HK-2 (cell line): ENCODE results near the gene COL11A1.

ENCODE experiments used
- DNase-seq: peaks from one replicate; pipeline ENCODE4 v3.0.0-alpha.2; 2018; ENCODE audit not compliant: unreplicated experiment

The COL11A1 gene

DNA sequence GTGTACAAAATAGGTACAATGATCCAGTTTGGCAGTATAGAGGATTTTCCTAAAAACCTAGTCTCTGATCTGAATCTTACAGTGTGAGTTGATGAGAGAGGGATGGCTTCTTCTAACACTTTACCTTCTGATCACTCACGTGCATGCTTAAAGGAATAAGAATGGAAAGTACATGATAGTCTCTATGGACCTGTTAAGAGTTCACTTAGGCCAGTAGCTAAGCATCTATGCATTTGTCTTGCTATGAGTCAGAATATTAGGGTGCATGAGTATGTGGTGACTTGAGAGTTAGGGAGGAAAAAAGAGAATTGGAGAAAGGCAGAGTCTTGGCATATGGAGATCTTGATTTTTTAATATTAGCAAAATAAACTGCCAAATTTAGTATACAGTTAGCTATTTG is 206.3 kb downstream of the COL11A1 start:
- no peak for DNase-seq

DNA sequence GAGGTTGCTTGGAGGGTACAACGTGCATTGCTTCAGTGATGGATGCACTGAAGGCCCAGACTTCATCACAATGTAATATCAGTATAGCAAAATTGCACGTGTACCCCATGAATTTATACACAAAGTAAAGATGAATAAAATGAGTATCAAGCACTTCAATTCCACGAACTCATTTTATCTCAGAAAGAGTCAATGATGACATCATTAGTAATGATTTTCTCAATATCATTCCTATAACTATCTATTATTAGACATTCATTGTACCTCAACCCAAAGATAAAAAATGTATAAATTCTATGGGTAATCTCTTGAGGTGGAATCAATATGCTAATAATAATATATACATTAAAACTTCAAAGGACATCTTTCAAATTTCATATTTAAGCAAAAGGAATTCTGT is 208.4 kb downstream of the COL11A1 start:
- DNase-seq, result no peak

DNA sequence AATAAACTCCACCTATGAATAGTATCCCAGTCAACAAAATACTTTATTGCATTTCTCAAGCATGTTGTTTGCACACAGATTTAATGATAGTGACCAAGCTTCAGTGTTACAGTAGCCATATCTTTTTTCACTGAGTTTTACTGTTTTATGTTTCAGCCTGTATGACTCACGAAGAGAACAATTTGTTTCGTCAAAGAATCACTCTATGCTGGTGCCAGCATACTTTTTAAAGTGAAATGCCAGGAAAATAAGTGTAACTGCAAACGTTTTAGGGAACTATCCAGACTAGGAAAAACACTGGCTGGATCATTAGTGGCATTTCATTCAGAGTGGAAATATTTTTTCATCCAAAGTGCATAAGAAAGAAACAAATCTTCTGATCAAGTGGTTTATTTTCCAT is 210.8 kb downstream of the COL11A1 start:
- DNase-seq, result no peak

DNA sequence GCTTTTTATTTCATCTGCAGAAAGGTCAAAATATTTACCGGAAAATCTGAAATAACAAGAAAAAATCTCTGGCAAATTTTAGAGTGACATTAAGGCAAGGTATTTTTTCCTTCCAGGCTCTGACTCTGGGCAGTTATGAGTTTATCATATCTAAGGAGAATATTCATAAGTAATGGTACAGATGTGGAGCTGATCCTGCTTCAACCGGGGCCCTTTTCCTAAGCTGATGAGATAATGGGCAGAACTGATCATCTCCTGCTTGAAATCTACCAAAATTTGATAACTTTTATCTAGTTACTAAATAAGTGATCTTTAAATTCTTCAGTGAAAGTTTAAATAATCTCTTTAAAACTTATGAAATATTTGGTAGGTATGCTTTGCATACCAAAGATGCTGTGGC is 211.6 kb downstream of the COL11A1 start:
- DNase-seq, result no peak

DNA sequence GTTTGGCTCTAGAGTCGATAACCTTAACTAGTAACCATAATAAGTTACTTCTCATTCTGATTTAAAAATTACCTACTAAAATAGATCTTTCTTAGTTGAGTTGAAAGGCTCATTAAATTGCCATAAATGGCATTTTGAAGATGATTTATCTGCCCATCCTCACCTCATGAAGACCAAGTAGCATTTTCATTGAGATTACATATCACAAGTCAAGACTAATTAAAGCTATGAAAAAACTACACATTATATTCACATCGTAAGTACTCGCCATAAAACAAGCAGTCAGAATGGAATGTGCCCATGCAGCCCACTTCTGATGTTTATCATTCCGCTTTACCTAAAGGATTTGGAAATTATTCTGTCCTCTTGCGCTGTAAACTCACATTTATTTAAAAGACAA is 212.0 kb downstream of the COL11A1 start:
- DNase-seq, result no peak

DNA sequence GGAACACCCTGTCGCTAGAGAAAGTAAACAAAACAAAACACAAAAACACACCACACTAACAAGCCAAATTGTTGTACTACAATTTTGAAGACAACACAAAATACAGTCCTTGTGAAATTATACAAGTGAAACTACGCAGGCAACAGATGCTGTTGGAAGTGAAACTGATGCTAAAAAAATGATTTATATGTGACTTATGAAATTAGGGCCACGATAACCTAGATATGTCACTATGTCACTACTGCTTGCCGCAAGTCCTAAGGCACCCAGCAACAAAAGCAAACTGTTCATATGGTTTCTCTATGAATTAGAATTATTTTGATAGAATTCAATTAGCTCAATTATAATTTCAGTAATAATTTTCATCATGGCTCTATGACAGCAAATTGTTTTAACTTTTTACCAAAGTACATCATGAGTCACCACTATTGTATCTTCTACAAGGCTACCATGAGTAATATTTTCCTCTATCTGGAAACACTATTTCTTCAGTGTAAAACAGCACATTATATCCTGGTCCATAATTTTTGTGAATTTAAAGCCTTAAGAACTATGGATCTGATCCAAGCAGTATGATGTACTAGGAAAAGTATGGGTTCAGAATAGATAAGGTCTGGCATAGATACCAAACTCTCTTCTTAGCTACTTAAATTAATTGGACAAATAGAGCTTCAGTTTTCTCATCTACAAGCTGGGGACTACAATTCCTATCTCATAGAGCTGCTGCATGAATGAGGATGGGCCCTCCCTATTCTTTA is 216.3 kb downstream of the COL11A1 start:
- DNase-seq, result no peak

DNA sequence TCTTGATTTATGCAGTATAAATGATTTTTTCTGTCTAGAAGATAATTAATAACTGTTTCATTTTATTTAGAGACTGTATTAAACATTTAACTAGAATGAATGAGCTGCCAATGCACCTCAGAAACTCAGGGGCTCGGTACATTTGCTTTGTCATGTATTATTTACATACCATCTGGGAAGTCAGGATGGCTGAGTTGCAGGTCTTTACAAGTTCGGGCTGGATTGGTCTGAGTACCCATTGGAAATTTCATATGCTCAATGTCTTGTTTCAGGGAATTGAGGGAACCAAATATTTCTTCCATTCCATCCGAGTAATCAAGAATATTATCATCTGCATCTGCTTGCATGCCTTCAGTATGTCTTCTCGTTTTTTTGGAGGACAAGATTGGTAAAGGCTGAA is 221.7 kb downstream of the COL11A1 start:
- no peak for DNase-seq

DNA sequence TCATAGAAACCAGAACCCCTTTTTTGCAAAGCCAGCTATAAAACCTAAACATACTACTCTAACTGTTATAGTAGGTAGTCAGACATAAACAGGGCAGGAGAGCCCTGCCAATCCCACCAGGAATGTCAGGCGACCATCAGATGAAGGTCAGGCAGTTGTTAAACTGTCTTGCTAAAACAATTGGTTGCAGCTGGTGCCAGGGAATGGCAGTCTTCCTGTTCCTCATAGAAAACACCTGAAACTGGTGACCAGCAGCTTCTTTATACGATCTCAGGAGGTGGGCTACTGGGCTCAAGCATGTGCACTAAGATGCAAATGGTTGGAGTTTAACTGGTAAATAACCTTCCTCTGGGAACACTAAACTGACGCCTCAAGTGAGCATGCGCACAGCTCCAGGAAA is 224.1 kb downstream of the COL11A1 start:
- DNase-seq, result no peak

DNA sequence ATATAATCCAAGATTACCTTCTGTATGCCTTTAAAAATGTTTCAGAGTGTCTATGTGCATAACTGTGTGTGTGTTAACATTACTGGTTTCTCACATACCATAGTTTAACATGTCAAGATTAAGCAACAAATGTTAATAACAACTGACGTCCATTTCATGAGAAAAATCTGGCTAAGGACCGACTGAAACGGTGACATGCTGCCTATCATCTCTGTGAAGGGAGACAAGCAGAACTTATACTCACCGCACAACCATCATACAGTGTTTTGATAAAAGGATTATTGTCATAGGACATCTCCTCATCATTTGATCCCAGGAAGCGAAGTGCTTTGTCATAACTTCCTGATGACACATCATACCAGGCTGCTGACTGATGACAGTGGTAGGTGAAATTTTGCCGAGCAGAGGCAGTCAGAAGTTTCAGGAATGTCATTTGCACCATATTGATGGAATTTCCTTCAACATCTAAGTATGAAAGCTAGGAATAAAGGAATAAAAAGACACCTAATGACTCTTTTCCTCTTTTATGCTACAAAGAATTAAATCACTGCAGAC is 228.8 kb downstream of the COL11A1 start:
- peak; percentile 51 for DNase-seq

DNA sequence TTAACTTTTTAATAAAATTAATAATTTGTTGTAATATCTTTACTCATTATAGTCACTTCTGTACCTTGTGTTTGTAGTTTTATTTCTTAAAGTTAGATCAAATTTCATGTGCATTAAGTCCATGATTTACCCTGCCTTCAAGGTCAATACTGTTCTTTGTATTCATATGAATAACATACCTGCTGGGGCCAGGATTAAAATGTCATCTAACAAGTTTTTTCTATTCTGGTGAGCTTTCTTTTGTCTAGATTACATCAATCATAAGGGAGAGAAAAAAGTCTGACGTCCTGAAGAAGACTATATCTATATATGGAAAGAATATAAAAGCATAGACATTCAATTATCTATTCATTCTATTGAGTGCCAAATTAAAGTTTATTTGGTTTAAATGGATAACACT is 232.6 kb downstream of the COL11A1 start:
- no peak for DNase-seq

DNA sequence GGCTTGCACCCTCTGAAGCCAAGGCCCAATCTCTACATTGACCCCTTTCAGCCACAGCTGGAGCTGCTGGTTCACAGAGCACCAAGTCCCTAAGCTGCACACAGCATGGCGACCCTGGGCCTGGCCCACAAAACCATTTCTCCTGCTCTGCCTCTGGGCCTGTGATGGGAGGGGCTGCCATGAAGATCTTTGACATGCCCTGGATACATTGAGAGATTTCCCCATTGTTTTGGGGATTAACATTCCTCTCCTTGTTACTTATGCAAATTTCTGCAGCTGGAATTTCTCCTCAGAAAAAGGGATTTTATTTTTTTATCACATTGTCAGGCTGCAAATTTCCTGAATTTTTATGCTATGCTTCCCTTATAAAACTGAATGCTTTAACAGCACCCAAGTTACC is 235.8 kb downstream of the COL11A1 start:
- DNase-seq, result no peak

DNA sequence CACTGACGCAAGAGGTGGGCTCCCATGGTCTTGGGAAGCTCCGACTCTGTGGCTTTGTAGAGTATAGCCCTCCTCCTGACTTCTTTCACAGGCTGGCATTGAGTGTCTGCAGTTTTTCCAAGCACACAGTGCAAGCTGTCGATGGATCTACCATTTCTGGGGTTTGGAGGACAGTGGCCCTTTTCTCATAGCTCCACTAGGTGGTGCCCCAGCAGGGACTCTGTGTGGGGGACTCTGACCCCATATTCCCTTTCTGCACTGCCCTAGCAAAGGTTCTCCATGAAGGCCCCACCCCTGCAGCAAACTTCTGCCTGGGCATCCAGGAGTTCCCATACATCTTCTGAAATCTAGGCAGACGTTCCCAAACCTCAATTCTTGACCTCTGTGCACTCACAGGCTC is 236.2 kb downstream of the COL11A1 start:
- no peak for DNase-seq

DNA sequence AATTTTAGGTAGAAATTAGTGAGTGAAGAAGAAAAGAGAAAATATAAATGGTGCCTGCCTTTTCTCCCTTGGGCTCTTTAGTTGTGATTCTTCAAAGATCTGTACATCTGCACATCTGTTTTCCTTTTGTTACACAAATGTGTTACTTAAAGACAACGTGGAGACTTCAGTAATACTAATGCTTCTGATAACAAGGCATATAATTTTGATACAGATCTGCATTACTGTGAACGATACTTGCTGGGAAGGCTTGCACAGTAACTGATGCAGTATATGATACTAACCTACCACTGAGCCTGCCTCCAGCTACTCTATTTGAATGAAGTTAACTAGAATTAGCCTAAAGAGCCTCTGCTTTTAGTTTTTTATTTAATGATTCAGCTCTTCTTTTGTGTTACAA is 244.6 kb downstream of the COL11A1 start:
- DNase-seq, result no peak

DNA sequence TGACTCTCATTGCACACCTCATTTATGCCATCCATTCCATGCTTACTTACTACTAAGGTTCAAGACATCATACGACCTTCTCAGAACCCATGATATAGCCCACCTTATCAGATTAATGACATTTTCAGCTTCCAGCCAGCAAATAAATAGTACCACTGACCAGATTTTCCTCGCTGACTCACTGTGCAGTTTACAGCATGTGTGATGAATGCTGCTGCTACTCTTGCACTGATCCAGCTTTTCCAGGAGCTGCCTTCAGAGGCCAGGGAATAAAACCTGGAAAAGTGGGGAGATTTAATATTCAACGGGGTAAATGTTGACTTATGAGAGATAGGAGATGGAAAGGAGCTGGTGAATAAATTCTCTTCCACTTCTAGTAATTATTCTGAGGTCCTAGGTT is 247.1 kb downstream of the COL11A1 start:
- DNase-seq, result no peak

DNA sequence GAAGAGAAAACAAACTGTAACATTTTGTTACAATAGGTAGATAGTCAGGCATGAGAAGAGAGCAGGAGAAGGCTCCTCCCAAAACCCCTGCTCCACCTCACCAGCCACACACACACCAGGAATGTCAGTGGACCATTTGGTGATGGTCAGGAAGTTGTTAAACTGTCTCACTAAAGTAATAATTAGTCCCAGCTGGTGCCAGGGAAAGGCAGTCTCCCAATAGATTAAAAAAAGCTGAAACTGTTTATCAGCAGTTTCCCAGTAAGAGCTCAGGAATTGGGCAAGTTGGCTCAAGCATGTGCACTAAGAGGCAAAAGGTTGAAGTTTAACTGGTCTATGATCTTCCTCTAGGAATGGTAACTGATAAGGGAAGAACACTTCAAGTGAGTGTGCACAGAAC is 249.6 kb downstream of the COL11A1 start:
- DNase-seq, result no peak

DNA sequence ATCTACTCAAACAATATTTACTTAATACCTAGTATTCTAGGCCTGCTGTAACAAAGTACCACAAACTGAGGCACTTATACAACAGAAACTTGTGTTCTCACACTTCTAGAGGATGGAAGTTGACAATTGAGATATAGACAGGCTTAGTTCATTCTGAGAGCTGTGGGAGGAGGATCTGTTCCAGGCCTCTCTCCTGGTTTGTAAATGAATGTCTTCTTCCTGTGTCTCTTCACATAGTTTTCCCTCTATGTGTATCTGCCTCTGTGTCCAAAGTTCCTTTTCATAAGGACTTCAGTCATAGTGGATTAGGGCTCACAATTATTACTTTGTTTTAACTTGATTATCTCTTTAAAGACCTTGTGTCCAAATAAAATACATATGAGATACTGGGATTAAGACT is 251.1 kb downstream of the COL11A1 start:
- DNase-seq, result no peak

DNA sequence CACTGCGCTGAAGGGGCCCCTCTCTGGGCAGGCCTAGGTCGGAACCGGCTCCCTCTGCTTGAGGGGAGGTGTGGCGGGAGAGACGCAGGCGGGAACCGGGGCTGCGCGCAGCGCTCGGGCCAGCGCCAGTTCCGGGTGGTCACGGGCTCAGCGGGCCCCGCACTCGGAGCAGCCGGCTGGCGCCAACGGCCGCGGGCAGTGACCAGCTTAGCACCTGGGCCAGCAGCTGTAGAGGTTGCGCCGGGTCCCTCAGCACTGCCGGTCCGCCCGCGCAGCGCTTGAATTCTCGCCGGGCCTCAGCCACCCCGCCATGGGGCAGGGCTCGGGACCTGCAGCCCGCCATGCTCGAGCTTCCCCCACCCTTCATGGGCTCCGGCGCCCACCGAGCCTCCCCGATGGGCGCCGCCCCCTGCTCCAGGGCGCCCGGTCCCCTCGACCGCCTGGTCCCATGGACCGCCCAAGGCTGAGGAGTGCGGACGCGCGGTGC is 254.6 kb downstream of the COL11A1 start:
- DNase-seq, result no peak

DNA sequence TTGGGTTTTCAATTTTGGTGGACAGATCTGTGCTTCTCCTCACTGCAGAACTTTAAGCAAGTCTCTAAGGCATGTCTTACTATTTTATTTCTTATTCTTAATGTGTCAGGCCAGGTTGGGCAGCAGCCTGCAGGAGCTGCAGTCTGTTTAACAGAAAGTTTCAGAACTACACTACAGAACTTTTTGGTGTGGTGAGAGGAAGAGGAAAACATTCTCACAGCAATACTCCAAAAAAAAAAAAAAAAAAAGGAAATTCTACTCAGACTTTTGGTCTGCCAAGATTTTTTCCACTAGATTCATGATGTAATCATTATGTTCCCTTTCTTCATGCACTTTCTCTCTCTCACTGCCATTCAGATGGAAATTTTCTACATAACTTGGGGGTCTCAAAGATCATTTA is 255.2 kb downstream of the COL11A1 start:
- DNase-seq, result no peak

DNA sequence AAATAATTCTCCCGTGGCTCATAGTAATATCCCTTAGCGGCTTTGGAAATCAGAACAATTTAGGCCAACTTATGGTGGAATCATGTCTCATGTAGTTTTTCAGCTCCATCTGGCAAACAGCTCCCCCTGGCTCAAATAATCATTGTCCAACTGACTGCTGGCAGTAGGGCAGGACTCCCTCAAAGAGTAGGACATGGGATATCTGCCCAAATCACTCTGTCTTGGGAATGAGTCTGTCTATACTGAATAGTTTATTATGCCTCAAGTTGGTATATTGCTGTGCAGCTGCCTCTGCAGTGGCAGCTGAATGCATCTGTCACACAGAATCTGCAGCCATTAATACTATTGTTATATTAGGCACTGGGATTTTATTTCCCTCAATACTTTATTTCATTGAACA is 255.7 kb downstream of the COL11A1 start:
- DNase-seq, result no peak

DNA sequence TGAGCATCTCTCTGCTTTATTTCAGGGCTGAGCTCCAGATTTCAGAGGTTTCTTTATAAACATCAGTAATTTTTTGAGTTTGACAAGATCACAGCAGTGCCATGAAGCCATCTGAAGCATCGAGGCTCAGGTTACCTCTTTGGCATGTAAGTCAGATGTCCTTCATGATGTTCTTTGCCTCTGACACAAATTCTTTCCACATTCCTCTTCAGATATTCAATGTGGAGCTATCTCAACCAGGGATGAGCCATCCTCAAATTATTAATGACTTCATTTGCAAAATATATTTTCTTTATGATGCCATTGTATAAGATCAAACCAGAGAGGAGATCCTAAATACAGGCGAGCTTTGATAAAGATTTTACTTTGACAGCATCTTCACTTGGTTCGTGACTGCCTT is 256.7 kb downstream of the COL11A1 start:
- no peak for DNase-seq

DNA sequence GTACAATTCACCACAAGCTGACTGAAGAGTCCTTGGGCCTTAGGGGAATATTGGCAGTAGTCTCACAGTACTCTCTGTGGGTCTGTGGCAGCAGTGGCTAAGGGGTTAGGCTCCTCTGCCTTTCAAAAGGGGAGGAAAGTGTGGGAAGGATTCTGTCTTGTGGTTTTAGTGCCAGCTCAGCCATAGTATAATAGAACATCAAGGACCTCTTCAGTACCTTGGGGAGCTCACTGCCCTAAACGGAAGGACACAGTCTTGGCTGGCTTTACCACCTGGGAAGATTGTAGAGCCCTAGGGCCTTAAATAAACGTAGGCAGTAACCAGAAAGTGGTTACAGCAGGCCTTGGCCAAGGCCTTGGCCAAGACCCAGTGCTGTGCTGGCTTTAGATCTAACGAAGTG is 265.7 kb downstream of the COL11A1 start:
- no peak for DNase-seq

DNA sequence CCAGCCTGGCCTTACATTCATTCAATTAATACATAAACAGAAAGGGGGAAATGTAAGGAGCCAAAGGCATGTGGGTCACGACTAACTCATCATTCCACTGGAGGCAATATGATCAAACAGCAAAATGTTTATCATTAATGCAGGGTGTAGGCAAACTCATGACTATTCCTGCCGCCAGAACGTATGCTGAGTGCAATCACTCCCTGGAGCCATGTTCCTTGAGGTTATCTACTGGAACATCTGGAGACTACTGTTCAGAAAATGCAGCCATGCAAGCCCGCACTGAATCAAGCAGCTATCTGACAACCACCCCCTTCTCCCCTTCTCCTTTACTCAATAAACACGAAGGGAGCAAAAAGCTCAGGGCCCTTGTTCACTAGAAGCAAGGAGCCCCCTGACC is 267.6 kb downstream of the COL11A1 start:
- no peak for DNase-seq

DNA sequence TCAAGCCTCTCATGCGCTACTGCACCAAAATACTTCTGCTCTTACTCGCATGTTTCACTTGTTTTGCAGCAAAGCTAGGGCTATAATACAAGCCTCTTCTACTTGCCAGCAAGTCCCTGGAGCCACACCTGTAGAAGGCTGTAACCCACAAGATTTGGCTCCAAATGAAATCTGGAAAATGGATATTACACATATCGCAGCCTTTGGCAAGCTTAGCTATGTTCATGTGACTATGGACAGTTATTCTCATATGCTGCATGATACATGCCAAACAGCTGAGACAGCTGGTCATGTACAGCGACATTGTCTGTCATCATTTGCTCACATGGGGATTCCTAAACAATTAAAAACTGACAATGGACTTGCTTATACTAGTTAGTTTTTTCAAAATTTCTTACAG is 270.3 kb downstream of the COL11A1 start:
- DNase-seq, result no peak

DNA sequence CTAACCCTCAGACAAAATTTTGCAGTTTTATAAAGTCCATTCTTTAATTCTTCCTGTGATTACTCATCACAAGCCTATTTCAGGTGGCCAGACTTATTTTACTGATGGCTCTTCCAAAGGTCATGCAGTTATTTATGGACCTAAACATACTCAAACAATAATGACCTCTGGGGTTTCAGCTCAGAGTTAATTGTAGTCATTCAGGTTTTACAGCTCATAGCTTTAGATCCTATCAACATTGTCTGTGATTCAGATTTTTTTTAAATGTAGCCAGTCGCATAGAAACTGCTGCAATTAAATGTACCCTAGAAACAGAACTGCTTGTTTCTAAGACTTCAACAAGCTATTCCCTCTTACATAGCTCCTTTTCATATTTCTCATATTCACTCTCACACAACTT is 270.8 kb downstream of the COL11A1 start:
- no peak for DNase-seq
